ENCODE measurements around the gene DOK6.

DOK6 gene

GRCh38 chr18:69664399-69664798, 263.7 kb downstream of the DOK6 start:
- TF ChIP-seq CTCF (IDR thresholded peaks at IDR 0.05; ENCODE audit: extremely low read depth, insufficient read depth, missing control alignments): no peak
- in situ Hi-C loops (cut with MboI; ENCODE audit: low pct_unique_long_range_greater_than_20kb, low sequenced_read_pairs, unreplicated experiment): no loop called here
- DNase-seq (ENCODE audit: low spot score): no peak

- in situ Hi-C loops (cut with MboI; ENCODE audit: low pct_unique_long_range_greater_than_20kb, low sequenced_read_pairs, unreplicated experiment): no loop called here
- DNase-seq (ENCODE audit: low spot score): no peak
- TF ChIP-seq CTCF (IDR thresholded peaks at IDR 0.05; ENCODE audit: extremely low read depth, insufficient read depth, missing control alignments): no peak
Measured at GRCh38 chr18:69674292-69674877, 273.7 kb downstream of the DOK6 start.

GRCh38 chr18:69674966-69675365, 274.3 kb downstream of the DOK6 start:
- TF ChIP-seq CTCF (IDR thresholded peaks at IDR 0.05; ENCODE audit: extremely low read depth, insufficient read depth, missing control alignments): no peak
- in situ Hi-C loops (cut with MboI; ENCODE audit: low pct_unique_long_range_greater_than_20kb, low sequenced_read_pairs, unreplicated experiment): no loop called here
- no peak for DNase-seq (ENCODE audit: low spot score)

GRCh38 chr18:69677595-69677994, 276.9 kb downstream of the DOK6 start:
- no peak for TF ChIP-seq CTCF (IDR thresholded peaks at IDR 0.05; ENCODE audit: extremely low read depth, insufficient read depth, missing control alignments)
- no peak for DNase-seq (ENCODE audit: low spot score)
- in situ Hi-C loops (cut with MboI; ENCODE audit: low pct_unique_long_range_greater_than_20kb, low sequenced_read_pairs, unreplicated experiment): no loop called here

- TF ChIP-seq CTCF (IDR thresholded peaks at IDR 0.05; ENCODE audit: extremely low read depth, insufficient read depth, missing control alignments): no peak
- in situ Hi-C loops (cut with MboI; ENCODE audit: low pct_unique_long_range_greater_than_20kb, low sequenced_read_pairs, unreplicated experiment): no loop called here
- no peak for DNase-seq (ENCODE audit: low spot score)
Measured at GRCh38 chr18:69680123-69680522, 279.4 kb downstream of the DOK6 start.

GRCh38 chr18:69683176-69683575, 282.5 kb downstream of the DOK6 start:
- in situ Hi-C loops (cut with MboI; ENCODE audit: low pct_unique_long_range_greater_than_20kb, low sequenced_read_pairs, unreplicated experiment): no loop called here
- no peak for TF ChIP-seq CTCF (IDR thresholded peaks at IDR 0.05; ENCODE audit: extremely low read depth, insufficient read depth, missing control alignments)
- no peak for DNase-seq (ENCODE audit: low spot score)

- in situ Hi-C loops (cut with MboI; ENCODE audit: low pct_unique_long_range_greater_than_20kb, low sequenced_read_pairs, unreplicated experiment): no loop called here
- no peak for DNase-seq (ENCODE audit: low spot score)
- TF ChIP-seq CTCF (IDR thresholded peaks at IDR 0.05; ENCODE audit: extremely low read depth, insufficient read depth, missing control alignments): no peak
Measured at GRCh38 chr18:69684789-69685188, 284.1 kb downstream of the DOK6 start.

Measured in GM13977 (cell line).